Panc1 (cell line): ENCODE measurements around the gene PECR. TPM values are rescaled to one million over a fixed set of nuclear protein-coding genes. Genes with fewer than 3 reads are reported as not detected.
A peak's percentile ranks its signal among the peaks of the same experiment; 100 is the strongest.

Experiments used
- ATAC-seq: fragments of 200-7000 bp; cut with Tn5 transposase; 2 replicates; pipeline ENCODE4 v1.9.1; 2020; ENCODE audit warnings: mild to moderate bottlenecking, moderate library complexity
- Bru-seq: library from RNA; stranded (reverse); fragments of 400-500 nt; gene quantifications from one replicate; lab custom pipeline; 2021; lab: Mats Ljungman, UMichigan
- BruChase-seq, 2 experiments: library from RNA; stranded (reverse); fragments of 400-500 nt; gene quantifications; one replicate each; lab custom pipeline; 2021; lab: Mats Ljungman, UMichigan
- BruUV-seq: library from RNA; stranded (reverse); fragments of 400-500 nt; replicated peaks from 2 replicates; lab custom pipeline; 2021; lab: Mats Ljungman, UMichigan
- CTCF ChIA-PET: fragments of 300-600 bp; sonication (Branson Sonifier 250); formaldehyde crosslinking; loops from one replicate; lab custom pipeline; 2022; ENCODE audit warnings: antibody characterized with exemption; lab: Charles Lee
- POLR2A ChIA-PET: fragments of 300-600 bp; sonication (Branson Sonifier 250); formaldehyde crosslinking; loops from one replicate; lab custom pipeline; 2022; ENCODE audit warnings: antibody characterized with exemption; lab: Charles Lee
- DNase-seq: peaks from one replicate; pipeline ENCODE4 v3.0.0-alpha.2; 2010; ENCODE audit warnings: low read depth, low spot score
- H3K27ac ChIP-seq: 2 replicates; pipeline ENCODE4 v1.5.1; 2011; ENCODE audit warnings: mild to moderate bottlenecking, low read length, inconsistent platforms
- H3K27me3 ChIP-seq: fragments of 200-500 bp; sonication (Bioruptor generic); 2 replicates; pipeline ENCODE4 v1.6.0; 2014; ENCODE audit warnings: low read length, inconsistent platforms; ENCODE audit not compliant: control insufficient read depth, insufficient read depth
- H3K36me3 ChIP-seq: fragments of 200-500 bp; sonication (Bioruptor generic); 2 replicates; pipeline ENCODE4 v1.5.1; 2014; ENCODE audit warnings: inconsistent platforms, mild to moderate bottlenecking, low read length, moderate library complexity; ENCODE audit not compliant: control insufficient read depth, insufficient read depth
- H3K4me1 ChIP-seq: 2 replicates; pipeline ENCODE4 v1.5.1; 2011; ENCODE audit warnings: inconsistent platforms, mild to moderate bottlenecking, low read length, moderate library complexity; ENCODE audit not compliant: control insufficient read depth, insufficient read depth
- H3K4me3 ChIP-seq, 2 experiments: 2 replicates each; pipeline ENCODE4 v1.5.1; 2011 to 2012; ENCODE audit warnings: low read depth in 2 of 2, low read length in 2 of 2, mild to moderate bottlenecking in 2 of 2, inconsistent platforms in 1 of 2, moderate library complexity in 1 of 2
- H3K9me3 ChIP-seq: fragments of 200-500 bp; sonication (Bioruptor generic); 2 replicates; pipeline ENCODE4 v1.5.1; 2014; ENCODE audit warnings: low read depth, mild to moderate bottlenecking, inconsistent platforms, low read length, moderate library complexity; ENCODE audit not compliant: control insufficient read depth, insufficient read depth
- CTCF ChIP-seq: fragments of 450-650 bp; IDR thresholded peaks from 2 replicates; pipeline ENCODE4 v1.5.1; 2017; ENCODE audit warnings: mild to moderate bottlenecking
- POLR2AphosphoS5 ChIP-seq: IDR thresholded peaks from 2 replicates; pipeline ENCODE4 v1.6.1; 2012; ENCODE audit warnings: mild to moderate bottlenecking, low read depth, low read length, moderate library complexity
- REST ChIP-seq, 2 experiments: IDR thresholded peaks; 2 replicates each; pipeline ENCODE4 v1.6.1; 2011 to 2012; ENCODE audit warnings: low read depth in 2 of 2, control low read depth in 1 of 2, low read length in 1 of 2, mild to moderate bottlenecking in 1 of 2, moderate library complexity in 1 of 2; ENCODE audit not compliant: insufficient read depth in 1 of 2
- SIN3A ChIP-seq: IDR thresholded peaks from 2 replicates; pipeline ENCODE4 v1.6.1; 2012; ENCODE audit warnings: low read depth, mild to moderate bottlenecking, low read length, moderate library complexity, borderline replicate concordance; ENCODE audit not compliant: insufficient read depth
- TCF7L2 ChIP-seq: IDR thresholded peaks from 2 replicates; pipeline ENCODE4 v1.6.1; 2011; ENCODE audit warnings: mild to moderate bottlenecking, low read depth, low read length, inconsistent platforms
- in situ Hi-C: cut with HindIII; loops from 2 replicates; pipeline ENCODE4 v1.10.0; 2016; ENCODE audit warnings: low sequenced_read_pairs, low pct_unique_long_range_greater_than_20kb
- intact Hi-C: fragments of 100-400 bp; cut with micrococcal nuclease; formaldehyde crosslinking; loops from one replicate; pipeline ENCODE4 v1.10.0; 2022; ENCODE audit not compliant: unreplicated experiment
- long read RNA-seq: library from polyadenylated mRNA; unstranded; transcript quantifications from one replicate; pipeline ENCODE4 v2.0.0, GENCODE V29; 2021; ENCODE audit not compliant: unreplicated experiment
- polyA plus RNA-seq: library from polyadenylated mRNA; unstranded; fragments of >200 nt; gene quantifications from one replicate; pipeline ENCODE4 v1.2.1, GENCODE V29; 2012; ENCODE audit warnings: missing spikeins; ENCODE audit not compliant: insufficient read length
- total RNA-seq: library from RNA; stranded (reverse); gene quantifications from one replicate; pipeline ENCODE4 v1.2.1, GENCODE V29; 2021; ENCODE audit not compliant: unreplicated experiment

The PECR gene
- total RNA-seq (16.5 TPM), Bru-seq, nascent RNA (percentile 60 among the genes with signal in this experiment), BruChase-seq, experiment 1, labeled RNA remaining after a 2-hour chase (percentile 53 among the genes with signal in this experiment), BruChase-seq, experiment 2, labeled RNA remaining after a 6-hour chase (percentile 54 among the genes with signal in this experiment)
- 19.2 TPM for polyA plus RNA-seq
- long read RNA-seq, transcript PECR-201 (8 exons, 1,853 nt): major isoform, 15 of 25 reads
- long read RNA-seq, partial matches to known transcripts: 2 of 25 reads
- long read RNA-seq, other reads (novel, unspliced or antisense): 7 of 25 reads

- POLR2A ChIA-PET: no interaction called here
Observed at GRCh38 chr2:216081487-216082116, at the start of gene PECR, which contains the start of gene TMEM169. TSS of gene PECR (minus strand) at chr2:216081809. CDS start at chr2:216081741, 68 bp downstream. TSS of gene TMEM169 (plus strand) at chr2:216081919. CDS start at chr2:216095964, 14,045 bp downstream.

DNA sequence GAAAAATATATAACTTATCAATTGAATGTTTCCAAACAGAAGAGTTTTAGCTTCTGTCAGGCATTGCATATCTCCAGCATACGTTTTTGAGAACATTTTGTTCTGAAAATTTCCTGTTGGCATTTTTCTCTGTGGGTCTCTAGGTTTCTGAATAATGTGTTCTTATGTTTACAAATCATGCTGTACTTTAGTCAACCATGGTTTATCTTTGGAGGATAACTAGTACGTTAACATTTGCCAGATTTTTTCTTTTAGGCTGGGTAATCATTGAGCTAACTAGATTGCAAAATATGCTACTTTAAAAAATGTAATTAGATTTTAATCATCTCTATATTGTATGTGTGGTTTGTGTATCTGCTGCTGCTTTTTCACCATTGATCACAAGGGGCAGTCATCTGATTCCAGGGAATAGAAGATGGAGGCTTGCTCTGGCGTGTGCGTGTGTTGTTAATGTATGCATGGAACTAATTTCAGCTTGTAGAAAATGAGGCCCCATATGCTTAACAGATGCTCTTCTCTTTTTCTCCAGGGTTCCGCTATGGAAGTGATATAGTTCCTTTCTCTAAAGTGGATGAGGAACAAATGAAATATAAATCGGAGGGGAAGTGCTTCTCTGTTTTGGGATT, 48.9 kb upstream of the PECR start:
- H3K36me3 ChIP-seq: peaks cover 90% of the 10 kb centered on the region
- H3K27ac ChIP-seq: no peak overlapping the region
- POLR2A ChIA-PET: no interaction called here
- no peaks in the 10 kb centered on the region for H3K9me3 ChIP-seq
- DNase-seq (no peak), ATAC-seq (no peak)
- CTCF ChIA-PET: no interaction called here
- H3K27me3 ChIP-seq: no peaks in the 10 kb centered on the region
- no peak overlapping the region for H3K4me3 ChIP-seq
- BruUV-seq: no TSS peak
- no peaks in the 10 kb centered on the region; the same call in 1 of the 2 replicates for H3K4me1 ChIP-seq
- intact Hi-C loops (no loop called here), in situ Hi-C loops (no loop called here)
- TF ChIP-seq TCF7L2: no peak
- TF ChIP-seq CTCF: peak; percentile 15; the same call in 1 of the 2 replicates

More at GRCh38 chr2:216081487-216082116, at the start of gene PECR, which contains the start of gene TMEM169:
- H3K9me3 ChIP-seq: no peaks in the 10 kb centered on the region
- peak within 1 kb of the TSS; percentile 84 for H3K27ac ChIP-seq
- intact Hi-C loops (no loop called here), in situ Hi-C loops (no loop called here)
- no peaks in the 10 kb centered on the region for H3K36me3 ChIP-seq
- no peak for DNase-seq
- BruUV-seq: no TSS peak
- H3K4me1 ChIP-seq: peaks cover 11% of the 10 kb centered on the region; the same call in 1 of the 2 replicates
- peak; percentile 58 for TF ChIP-seq POLR2AphosphoS5
- TF ChIP-seq TCF7L2: no peak
- H3K27me3 ChIP-seq: no peaks in the 10 kb centered on the region
- ATAC-seq: peak; percentile 99
- CTCF ChIA-PET: interaction anchor here (0.6 to 1.1 kb wide), 2 partner anchors 46 to 113 kb away, joined by 3 to 5 read pairs; no protein-coding TSS in a partner anchor
- H3K4me3 ChIP-seq: peak within 1 kb of the TSS; percentile 59 to 86

GRCh38 chr2:216126943-216127342, 45.3 kb upstream of the PECR start:
- no peak for TF ChIP-seq TCF7L2
- TF ChIP-seq CTCF: no peak
- no peak for TF ChIP-seq POLR2AphosphoS5
- TF ChIP-seq SIN3A: no peak
- no peak for TF ChIP-seq REST (IDR thresholded peaks at IDR 0.05; ENCODE audit: insufficient read depth in 1 of 2, low read depth in 2 of 2, low read length in 1 of 2)
- no peaks in the 10 kb centered on the region for H3K27me3 ChIP-seq
- no peaks in the 10 kb centered on the region; the same call in 1 of the 2 replicates for H3K4me1 ChIP-seq
- no peak overlapping the region for H3K27ac ChIP-seq
- no peak overlapping the region for H3K4me3 ChIP-seq
- intact Hi-C loops (no loop called here), in situ Hi-C loops (no loop called here)
- ATAC-seq (no peak), DNase-seq (no peak)
- no TSS peak for BruUV-seq
- H3K36me3 ChIP-seq: peaks cover 86% of the 10 kb centered on the region
- ChIA-PET POLR2A (no interaction called here), CTCF (interaction anchor here (1.1 kb wide), 1 partner anchor 12 kb away, joined by 3 read pairs; no protein-coding TSS in a partner anchor)
- H3K9me3 ChIP-seq: no peaks in the 10 kb centered on the region
